DND-41 (cell line): ENCODE measurements around the gene SPNS2.

Source experiments
- EZH2 ChIP-seq: IDR thresholded peaks from 3 replicates; pipeline ENCODE4 v1.6.1; 2012; ENCODE audit warnings: borderline replicate concordance, low read depth, mild to moderate bottlenecking, moderate library complexity, low read length, inconsistent platforms; ENCODE audit not compliant: severe bottlenecking
- TF ChIP-seq, protein P1 (sequence below): IDR thresholded peaks from 2 replicates; pipeline ENCODE4 v1.5.1; 2012; ENCODE audit warnings: borderline replicate concordance, low read length, moderate library complexity, mild to moderate bottlenecking; ENCODE audit not compliant: poor library complexity, severe bottlenecking; ENCODE audit errors: extremely low read depth

DNA sequence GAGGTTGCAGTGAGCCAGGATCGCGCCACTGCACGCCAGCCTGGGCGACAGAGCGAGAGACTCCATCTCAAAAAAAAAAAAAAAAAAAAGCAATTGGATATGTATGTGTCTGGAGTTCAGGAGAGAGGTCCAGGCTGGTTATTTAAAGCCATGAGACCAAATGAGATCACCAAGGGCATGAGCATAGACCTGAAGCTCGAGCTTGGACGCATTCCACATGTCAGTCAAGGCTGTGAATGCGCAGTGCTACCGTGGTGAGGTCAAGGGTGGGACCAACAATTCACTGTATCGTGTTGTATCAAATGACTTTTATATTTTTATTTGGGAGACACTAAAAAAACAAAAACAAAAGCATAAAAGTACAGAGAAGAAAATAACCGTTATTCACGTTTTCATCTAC is 29.1 kb upstream of the SPNS2 start:
- TF ChIP-seq, protein P1, sequence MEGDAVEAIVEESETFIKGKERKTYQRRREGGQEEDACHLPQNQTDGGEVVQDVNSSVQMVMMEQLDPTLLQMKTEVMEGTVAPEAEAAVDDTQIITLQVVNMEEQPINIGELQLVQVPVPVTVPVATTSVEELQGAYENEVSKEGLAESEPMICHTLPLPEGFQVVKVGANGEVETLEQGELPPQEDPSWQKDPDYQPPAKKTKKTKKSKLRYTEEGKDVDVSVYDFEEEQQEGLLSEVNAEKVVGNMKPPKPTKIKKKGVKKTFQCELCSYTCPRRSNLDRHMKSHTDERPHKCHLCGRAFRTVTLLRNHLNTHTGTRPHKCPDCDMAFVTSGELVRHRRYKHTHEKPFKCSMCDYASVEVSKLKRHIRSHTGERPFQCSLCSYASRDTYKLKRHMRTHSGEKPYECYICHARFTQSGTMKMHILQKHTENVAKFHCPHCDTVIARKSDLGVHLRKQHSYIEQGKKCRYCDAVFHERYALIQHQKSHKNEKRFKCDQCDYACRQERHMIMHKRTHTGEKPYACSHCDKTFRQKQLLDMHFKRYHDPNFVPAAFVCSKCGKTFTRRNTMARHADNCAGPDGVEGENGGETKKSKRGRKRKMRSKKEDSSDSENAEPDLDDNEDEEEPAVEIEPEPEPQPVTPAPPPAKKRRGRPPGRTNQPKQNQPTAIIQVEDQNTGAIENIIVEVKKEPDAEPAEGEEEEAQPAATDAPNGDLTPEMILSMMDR, result no peak
- TF ChIP-seq EZH2, result no peak
